ENCODE measurements around the gene COL12A1. TPM values are rescaled to one million over a fixed set of nuclear protein-coding genes. Genes with fewer than 3 reads are reported as not detected.

The COL12A1 gene
- total and polyA plus RNA-seq, 2 experiments from 2014 or later = 0.39 to 6.3 TPM

DNA sequence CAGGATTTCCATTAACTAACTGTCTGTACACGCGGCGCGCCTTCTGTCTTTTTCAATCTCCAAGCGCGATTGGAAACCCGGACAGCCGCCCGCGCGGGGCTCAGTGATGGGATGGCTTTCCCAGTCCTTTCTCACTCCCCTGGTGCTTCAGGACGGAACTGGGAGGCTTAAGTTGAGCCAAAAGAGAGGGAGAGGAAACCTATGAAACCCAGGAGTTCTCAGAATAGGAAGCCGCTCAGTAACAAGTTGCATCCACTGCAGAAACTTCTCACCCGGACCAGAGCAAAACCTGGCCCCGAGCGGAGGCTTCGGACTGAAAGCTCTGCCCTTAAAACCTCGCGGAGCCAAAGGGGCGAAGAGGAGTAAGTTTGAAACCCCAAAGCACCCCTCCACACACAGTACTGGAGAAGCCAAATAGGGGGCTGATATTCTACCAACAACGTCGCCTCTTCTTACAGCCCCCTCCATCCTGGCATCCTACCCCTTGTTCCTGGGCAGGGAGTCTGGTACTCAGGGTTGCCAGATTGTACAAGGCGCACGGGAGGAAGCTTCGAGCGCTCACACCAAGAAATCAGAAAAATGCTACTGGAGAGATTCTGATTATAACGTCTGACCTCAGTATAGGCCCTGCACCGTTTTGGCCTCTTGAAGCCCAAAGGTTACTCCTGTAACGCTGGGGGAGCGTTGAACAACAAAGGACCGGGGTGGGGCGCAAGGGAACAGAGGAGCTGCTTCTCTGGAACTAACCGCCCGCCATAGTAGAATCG lies 906 bp upstream of the COL12A1 start:
- H2AFZ ChIP-seq = peak overlapping the region; percentile 99
- DNase-seq (ENCODE audit: low spot score) (peak; percentile 60), ATAC-seq (no peak; the same call in 2 of the 3 replicates)
- H3K9me2 ChIP-seq (ENCODE audit: insufficient read depth) = no peaks in the 10 kb centered on the region
- Mint-ChIP-seq H3K9me3 (no peaks in the 10 kb centered on the region; the same call in 2 of the 3 replicates), H3K27ac (no peak overlapping the region), H3K36me3 (ENCODE audit: low read depth) (no peaks in the 10 kb centered on the region), H3K27me3 (ENCODE audit: insufficient read depth, low read depth, poor library complexity) (peaks cover 74% of the 10 kb centered on the region), H3K4me1 (peaks cover 48% of the 10 kb centered on the region; the same call in 2 of the 3 replicates), H3K4me3 (peak overlapping the region; percentile 78)
- H3F3A ChIP-seq (replicated peaks; ENCODE audit: low read depth) = no peaks in the 10 kb centered on the region
- peak overlapping the region; percentile 98 for H3K4me2 ChIP-seq
- H3K4me3 ChIP-seq = peak overlapping the region; percentile 80
- peaks cover 32% of the 10 kb centered on the region for H3K4me1 ChIP-seq (ENCODE audit: insufficient read depth)
- peaks cover 79% of the 10 kb centered on the region for H3K27me3 ChIP-seq (ENCODE audit: insufficient read depth)
- H3K36me3 ChIP-seq (ENCODE audit: insufficient read depth) = no peaks in the 10 kb centered on the region
- H3K27ac ChIP-seq (ENCODE audit: low read depth) = no peak overlapping the region
- no peaks in the 10 kb centered on the region for H4K20me1 ChIP-seq (replicated peaks; ENCODE audit: insufficient read depth)
- TF ChIP-seq JUNB (IDR thresholded peaks at IDR 0.05; ENCODE audit: unreplicated experiment) (no peak), ZNF114 (CRISPR knock-in tag; IDR thresholded peaks at IDR 0.05) (no peak), STAT1 (IDR thresholded peaks at IDR 0.05; ENCODE audit: unreplicated experiment) (no peak), NANOG (IDR thresholded peaks at IDR 0.05; ENCODE audit: borderline replicate concordance) (no peak), ZNF331 (CRISPR knock-in tag; IDR thresholded peaks at IDR 0.05; ENCODE audit: low read depth) (no peak), EZH2 (IDR thresholded peaks at IDR 0.05; ENCODE audit: low read depth, unreplicated experiment) (peak; percentile 89)
- TF ChIP-seq, protein P1, sequence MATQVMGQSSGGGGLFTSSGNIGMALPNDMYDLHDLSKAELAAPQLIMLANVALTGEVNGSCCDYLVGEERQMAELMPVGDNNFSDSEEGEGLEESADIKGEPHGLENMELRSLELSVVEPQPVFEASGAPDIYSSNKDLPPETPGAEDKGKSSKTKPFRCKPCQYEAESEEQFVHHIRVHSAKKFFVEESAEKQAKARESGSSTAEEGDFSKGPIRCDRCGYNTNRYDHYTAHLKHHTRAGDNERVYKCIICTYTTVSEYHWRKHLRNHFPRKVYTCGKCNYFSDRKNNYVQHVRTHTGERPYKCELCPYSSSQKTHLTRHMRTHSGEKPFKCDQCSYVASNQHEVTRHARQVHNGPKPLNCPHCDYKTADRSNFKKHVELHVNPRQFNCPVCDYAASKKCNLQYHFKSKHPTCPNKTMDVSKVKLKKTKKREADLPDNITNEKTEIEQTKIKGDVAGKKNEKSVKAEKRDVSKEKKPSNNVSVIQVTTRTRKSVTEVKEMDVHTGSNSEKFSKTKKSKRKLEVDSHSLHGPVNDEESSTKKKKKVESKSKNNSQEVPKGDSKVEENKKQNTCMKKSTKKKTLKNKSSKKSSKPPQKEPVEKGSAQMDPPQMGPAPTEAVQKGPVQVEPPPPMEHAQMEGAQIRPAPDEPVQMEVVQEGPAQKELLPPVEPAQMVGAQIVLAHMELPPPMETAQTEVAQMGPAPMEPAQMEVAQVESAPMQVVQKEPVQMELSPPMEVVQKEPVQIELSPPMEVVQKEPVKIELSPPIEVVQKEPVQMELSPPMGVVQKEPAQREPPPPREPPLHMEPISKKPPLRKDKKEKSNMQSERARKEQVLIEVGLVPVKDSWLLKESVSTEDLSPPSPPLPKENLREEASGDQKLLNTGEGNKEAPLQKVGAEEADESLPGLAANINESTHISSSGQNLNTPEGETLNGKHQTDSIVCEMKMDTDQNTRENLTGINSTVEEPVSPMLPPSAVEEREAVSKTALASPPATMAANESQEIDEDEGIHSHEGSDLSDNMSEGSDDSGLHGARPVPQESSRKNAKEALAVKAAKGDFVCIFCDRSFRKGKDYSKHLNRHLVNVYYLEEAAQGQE (IDR thresholded peaks at IDR 0.05; ENCODE audit: unreplicated experiment) = no peak
- TF ChIP-seq, protein P2, sequence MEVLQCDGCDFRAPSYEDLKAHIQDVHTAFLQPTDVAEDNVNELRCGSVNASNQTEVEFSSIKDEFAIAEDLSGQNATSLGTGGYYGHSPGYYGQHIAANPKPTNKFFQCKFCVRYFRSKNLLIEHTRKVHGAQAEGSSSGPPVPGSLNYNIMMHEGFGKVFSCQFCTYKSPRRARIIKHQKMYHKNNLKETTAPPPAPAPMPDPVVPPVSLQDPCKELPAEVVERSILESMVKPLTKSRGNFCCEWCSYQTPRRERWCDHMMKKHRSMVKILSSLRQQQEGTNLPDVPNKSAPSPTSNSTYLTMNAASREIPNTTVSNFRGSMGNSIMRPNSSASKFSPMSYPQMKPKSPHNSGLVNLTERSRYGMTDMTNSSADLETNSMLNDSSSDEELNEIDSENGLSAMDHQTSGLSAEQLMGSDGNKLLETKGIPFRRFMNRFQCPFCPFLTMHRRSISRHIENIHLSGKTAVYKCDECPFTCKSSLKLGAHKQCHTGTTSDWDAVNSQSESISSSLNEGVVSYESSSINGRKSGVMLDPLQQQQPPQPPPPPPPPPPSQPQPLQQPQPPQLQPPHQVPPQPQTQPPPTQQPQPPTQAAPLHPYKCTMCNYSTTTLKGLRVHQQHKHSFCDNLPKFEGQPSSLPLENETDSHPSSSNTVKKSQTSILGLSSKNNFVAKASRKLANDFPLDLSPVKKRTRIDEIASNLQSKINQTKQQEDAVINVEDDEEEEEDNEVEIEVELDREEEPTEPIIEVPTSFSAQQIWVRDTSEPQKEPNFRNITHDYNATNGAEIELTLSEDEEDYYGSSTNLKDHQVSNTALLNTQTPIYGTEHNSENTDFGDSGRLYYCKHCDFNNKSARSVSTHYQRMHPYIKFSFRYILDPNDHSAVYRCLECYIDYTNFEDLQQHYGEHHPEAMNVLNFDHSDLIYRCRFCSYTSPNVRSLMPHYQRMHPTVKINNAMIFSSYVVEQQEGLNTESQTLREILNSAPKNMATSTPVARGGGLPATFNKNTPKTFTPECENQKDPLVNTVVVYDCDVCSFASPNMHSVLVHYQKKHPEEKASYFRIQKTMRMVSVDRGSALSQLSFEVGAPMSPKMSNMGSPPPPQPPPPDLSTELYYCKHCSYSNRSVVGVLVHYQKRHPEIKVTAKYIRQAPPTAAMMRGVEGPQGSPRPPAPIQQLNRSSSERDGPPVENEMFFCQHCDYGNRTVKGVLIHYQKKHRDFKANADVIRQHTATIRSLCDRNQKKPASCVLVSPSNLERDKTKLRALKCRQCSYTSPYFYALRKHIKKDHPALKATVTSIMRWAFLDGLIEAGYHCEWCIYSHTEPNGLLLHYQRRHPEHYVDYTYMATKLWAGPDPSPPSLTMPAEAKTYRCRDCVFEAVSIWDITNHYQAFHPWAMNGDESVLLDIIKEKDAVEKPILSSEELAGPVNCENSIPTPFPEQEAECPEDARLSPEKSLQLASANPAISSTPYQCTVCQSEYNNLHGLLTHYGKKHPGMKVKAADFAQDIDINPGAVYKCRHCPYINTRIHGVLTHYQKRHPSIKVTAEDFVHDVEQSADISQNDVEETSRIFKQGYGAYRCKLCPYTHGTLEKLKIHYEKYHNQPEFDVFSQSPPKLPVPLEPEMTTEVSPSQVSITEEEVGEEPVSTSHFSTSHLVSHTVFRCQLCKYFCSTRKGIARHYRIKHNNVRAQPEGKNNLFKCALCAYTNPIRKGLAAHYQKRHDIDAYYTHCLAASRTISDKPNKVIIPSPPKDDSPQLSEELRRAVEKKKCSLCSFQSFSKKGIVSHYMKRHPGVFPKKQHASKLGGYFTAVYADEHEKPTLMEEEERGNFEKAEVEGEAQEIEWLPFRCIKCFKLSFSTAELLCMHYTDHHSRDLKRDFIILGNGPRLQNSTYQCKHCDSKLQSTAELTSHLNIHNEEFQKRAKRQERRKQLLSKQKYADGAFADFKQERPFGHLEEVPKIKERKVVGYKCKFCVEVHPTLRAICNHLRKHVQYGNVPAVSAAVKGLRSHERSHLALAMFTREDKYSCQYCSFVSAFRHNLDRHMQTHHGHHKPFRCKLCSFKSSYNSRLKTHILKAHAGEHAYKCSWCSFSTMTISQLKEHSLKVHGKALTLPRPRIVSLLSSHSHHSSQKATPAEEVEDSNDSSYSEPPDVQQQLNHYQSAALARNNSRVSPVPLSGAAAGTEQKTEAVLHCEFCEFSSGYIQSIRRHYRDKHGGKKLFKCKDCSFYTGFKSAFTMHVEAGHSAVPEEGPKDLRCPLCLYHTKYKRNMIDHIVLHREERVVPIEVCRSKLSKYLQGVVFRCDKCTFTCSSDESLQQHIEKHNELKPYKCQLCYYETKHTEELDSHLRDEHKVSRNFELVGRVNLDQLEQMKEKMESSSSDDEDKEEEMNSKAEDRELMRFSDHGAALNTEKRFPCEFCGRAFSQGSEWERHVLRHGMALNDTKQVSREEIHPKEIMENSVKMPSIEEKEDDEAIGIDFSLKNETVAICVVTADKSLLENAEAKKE (CRISPR knock-in tag; IDR thresholded peaks at IDR 0.05) = no peak
- TF ChIP-seq, protein P3, sequence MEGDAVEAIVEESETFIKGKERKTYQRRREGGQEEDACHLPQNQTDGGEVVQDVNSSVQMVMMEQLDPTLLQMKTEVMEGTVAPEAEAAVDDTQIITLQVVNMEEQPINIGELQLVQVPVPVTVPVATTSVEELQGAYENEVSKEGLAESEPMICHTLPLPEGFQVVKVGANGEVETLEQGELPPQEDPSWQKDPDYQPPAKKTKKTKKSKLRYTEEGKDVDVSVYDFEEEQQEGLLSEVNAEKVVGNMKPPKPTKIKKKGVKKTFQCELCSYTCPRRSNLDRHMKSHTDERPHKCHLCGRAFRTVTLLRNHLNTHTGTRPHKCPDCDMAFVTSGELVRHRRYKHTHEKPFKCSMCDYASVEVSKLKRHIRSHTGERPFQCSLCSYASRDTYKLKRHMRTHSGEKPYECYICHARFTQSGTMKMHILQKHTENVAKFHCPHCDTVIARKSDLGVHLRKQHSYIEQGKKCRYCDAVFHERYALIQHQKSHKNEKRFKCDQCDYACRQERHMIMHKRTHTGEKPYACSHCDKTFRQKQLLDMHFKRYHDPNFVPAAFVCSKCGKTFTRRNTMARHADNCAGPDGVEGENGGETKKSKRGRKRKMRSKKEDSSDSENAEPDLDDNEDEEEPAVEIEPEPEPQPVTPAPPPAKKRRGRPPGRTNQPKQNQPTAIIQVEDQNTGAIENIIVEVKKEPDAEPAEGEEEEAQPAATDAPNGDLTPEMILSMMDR (conservative IDR thresholded peaks at IDR 0.05; ENCODE audit: low read depth in 2 of 2) = no peak
- no peaks in the 10 kb centered on the region for H3K79me2 ChIP-seq (replicated peaks; ENCODE audit: insufficient read depth)
